ENCODE results near the gene ZNF100. TPM values are rescaled to one million over a fixed set of nuclear protein-coding genes. Genes with fewer than 3 reads are reported as not detected.

Gene ZNF100
- total RNA-seq (2021) = 29.0 and 30.7 TPM in 2 replicates
- long read RNA-seq, full-length matches to known transcripts = 42 of 100 reads
- long read RNA-seq, partial matches to known transcripts = 0 of 100 reads
- long read RNA-seq, other reads (novel, unspliced or antisense) = 58 of 100 reads

GRCh38 chr19:21767065-21767800, at the start of gene ZNF100:
ZNF100 (minus strand) TSS chr19:21767579; CDS start chr19:21767429, 150 bp downstream.
- Histone ChIP-seq H3K27me3 (ENCODE audit: insufficient read depth, low read length) (no peaks in the 10 kb centered on the region), H2AFZ (ENCODE audit: low read length) (no peak within 1 kb of the TSS), H3K79me1 (ENCODE audit: insufficient read depth, low read depth, low read length, poor library complexity, severe bottlenecking) (no peaks in the 10 kb centered on the region), H3T11ph (ENCODE audit: low read length) (no peak within 1 kb of the TSS), H2BK12ac (ENCODE audit: insufficient read length, low read depth, low read length) (no peak within 1 kb of the TSS), H3K79me2 (ENCODE audit: insufficient read depth, low read length) (no peaks in the 10 kb centered on the region; the same call in 1 of the 2 replicates), H3K27ac (ENCODE audit: insufficient read length, low read depth, low read length) (peak within 1 kb of the TSS; percentile 14), H2BK15ac (ENCODE audit: low read depth, low read length) (no peak within 1 kb of the TSS), H4K5ac (ENCODE audit: insufficient read length, low read depth, low read length) (no peak within 1 kb of the TSS), H3K9ac (ENCODE audit: extremely low read depth, insufficient read length, low read length) (peak within 1 kb of the TSS; percentile 93), H4K20me1 (ENCODE audit: control insufficient read depth, insufficient read depth, insufficient read length) (no peaks in the 10 kb centered on the region), H3K4ac (ENCODE audit: low read depth, low read length) (no peak within 1 kb of the TSS), H3K23me2 (ENCODE audit: insufficient read length, low read depth, low read length, poor library complexity, severe bottlenecking) (no peaks in the 10 kb centered on the region), H3K14ac (ENCODE audit: insufficient read depth, low read length) (peak within 1 kb of the TSS; percentile 95), H3K4me1 (ENCODE audit: insufficient read depth, low read length) (no peaks in the 10 kb centered on the region), H3K4me2 (ENCODE audit: insufficient read depth, insufficient read length, low read length) (peak within 1 kb of the TSS; percentile 38), H4K91ac (ENCODE audit: insufficient read length, low read depth, low read length) (no peak within 1 kb of the TSS), H3K18ac (ENCODE audit: insufficient read length, low read depth, low read length) (peak within 1 kb of the TSS; percentile 82), H4K8ac (replicated peaks; ENCODE audit: insufficient read length, low read depth, low read length) (no peak within 1 kb of the TSS), H3K56ac (ENCODE audit: insufficient read length, low read depth, low read length) (no peak within 1 kb of the TSS), H2BK20ac (ENCODE audit: low read depth, low read length, poor library complexity, severe bottlenecking) (no peak within 1 kb of the TSS), H3K23ac (ENCODE audit: insufficient read length, low read depth, low read length) (no peak within 1 kb of the TSS), H2AK5ac (ENCODE audit: insufficient read length, low read length) (no peak within 1 kb of the TSS), H2BK5ac (ENCODE audit: insufficient read length, low read length) (no peak within 1 kb of the TSS), H2BK120ac (ENCODE audit: low read depth, low read length, poor library complexity, severe bottlenecking) (no peak within 1 kb of the TSS), H3K9me3 (ENCODE audit: control insufficient read depth, low read depth, low read length) (no peaks in the 10 kb centered on the region)
- no peak for TF ChIP-seq CTCF (conservative IDR thresholded peaks at IDR 0.05)
- Mint-ChIP-seq H3K4me1 (peaks cover 9 to 11% of the 10 kb centered on the region in 2 experiments), H3K27ac (peak within 1 kb of the TSS; percentile 93 to 99 (median 98)), H3K36me3 (ENCODE audit: insufficient read depth in 1 of 3, low read depth in 3 of 3) (peaks cover 30 to 42% (median 34%) of the 10 kb centered on the region in 3 experiments), H3K27me3 (ENCODE audit: low read depth) (no peaks in the 10 kb centered on the region), H3K4me3 (peak within 1 kb of the TSS; percentile 96 to 99), H3K9me3 (peaks cover 0 to 42% of the 10 kb centered on the region in 2 experiments; a peak in 3 of 5 replicates)
- DNase-seq = peak; percentile 94
- WGBS (ENCODE audit: extremely low coverage, insufficient read length, low lambda C conversion rate) = no CpG with 5 or more reads among the region's 35 CpGs

Data from H9 (cell line).